HG03175 (cell line): ENCODE measurements around the gene CATSPER3.

Experiments used
- ATAC-seq: cut with Tn5 transposase; IDR thresholded peaks from one replicate; pipeline ENCODE4 v1.9.1; 2021; ENCODE audit warnings: mild to moderate bottlenecking, moderate library complexity; ENCODE audit not compliant: unreplicated experiment

Gene CATSPER3

DNA sequence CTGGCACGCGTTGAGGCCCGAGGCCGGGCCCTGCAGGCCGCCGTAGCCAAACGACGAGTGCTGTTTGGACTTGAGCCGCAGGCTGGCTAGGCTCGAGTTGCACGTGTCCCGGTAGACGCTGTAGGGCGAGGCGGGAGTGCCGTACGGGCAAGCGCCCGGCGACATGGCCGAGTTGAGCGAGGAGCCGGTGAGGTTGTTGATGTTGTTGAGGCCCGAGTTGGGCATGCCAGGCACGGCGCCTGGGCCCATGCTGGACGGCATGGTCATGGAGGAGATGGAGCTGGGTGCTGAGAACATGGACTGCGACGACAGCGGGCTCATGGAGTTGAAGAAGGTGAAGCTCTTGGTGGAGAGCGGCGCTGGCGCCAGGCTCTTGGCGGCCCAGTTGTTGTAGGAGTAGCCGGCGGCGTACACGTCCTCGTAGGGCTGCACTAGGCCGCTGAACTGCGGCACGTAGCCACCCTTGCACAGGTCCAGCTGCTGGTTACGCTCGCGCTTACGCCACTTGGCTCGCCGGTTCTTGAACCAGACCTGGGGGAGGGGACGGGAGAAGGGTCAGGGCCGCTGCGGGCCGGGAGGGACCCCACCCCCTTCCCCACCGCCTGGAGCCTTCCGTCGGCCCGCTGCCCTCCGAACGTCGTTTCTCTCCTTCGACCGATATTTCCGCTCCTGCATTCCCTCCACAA, 61.2 kb downstream of the CATSPER3 start:
- ATAC-seq: no peak

DNA sequence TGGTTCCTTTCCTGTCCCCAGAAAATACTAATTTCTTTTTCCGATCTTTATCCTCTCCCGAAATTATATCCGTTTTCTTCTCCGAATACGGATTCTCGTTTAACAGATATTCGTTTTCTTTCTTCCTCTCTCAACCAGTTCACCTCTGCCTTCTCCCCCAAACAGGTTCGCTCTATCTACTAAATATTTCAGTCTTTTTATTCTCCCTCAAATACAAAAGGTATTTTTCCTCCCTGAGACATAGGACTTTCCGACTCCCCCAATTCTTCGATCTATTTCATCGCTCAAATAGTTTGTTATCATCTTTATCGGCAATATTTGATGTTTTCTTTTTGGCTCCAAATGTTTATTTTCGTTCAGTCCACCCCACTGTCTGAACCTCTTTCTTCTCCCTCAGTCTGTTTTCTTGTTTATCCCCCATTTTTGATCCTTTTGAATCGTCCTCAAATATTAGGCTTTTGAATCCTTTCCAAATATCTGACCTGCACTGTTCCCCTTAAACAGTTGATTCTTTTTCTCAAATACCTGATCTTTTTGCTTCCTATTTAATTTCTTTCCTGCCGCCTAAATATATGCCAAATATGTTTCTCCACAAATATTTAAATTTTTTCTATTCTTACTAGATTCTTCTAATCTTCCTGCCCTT, 61.9 kb downstream of the CATSPER3 start:
- no peak for ATAC-seq

DNA sequence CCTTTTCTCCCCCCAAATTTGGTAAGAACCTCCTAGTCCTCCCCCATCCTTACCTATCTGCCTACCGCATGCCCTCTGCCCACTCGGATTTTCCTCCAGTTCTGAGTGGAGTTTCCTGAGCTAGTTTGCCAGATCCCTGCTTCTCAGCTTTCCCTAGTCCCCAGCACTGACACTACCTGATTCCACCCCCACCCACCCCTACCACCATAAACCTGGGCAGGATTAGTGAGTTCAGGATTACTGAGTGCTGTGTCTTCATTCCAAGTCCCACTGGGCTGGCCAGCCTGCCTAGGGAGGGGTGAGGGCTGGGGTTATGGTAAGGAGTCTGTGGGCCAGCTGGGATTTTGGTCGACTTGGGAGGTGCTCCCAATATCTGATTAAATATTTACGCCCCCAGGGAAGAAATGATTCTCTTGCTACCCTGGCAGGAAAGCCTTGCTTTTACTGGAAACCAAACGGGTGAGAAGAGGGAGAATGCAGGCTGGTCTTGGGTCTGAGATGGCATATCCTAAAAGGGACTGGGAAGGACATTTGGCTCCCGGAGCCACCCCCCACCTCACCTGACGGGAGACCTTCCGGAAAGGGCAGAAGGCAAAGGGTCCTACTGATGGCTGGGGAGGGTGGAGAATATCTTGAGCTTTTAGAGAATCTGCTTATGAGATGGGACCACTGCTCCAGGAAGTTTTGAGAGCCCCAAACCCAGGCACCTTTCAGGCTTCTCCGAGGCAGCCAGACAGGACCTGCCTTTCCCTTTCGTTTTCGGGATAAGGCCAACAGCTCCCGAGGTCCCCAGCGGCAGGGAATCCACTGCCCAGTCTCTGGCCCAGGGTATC, 62.6 kb downstream of the CATSPER3 start:
- ATAC-seq: no peak

DNA sequence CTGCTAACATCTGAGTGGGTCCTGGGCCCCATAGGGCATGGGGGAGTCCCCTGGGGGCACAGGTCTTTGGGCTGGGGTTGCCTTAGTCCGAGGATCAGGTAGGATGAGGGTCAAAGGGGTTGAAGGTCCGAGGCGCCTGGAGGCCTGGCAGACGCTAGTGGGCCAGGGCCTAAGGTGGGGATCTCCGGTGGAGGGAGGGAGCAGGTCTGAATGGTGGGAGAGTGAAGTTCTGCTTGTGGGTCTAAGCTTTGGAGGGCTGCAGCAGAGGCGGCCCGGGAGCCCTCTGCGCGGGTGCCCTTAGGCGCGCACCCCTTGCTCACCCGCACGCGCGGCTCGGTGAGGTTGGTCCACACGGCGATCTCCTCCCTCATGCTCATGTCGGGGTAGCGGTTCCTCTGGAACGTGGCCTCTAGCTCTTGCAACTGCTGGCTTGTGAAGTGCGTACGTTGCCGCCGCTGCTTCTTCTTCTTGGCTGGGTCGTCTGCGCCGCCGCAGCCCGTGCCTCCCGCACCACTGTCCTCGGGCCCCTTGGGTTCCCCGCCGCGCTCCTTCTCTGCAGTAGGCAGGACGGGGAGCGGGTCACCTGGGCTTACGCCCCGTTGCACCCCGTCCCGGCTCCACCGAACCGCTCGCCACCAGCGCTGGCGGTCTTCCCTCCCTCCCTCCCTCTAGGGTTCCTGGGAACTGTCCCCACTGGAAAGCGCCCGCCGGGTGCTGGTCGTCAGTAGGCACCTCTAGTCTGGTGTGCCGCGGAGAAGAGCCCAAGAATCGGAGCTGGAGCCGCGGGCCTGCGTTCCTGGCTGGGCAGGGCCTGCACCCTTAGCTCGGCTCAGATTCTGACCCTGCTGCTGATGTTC, 63.5 kb downstream of the CATSPER3 start:
- ATAC-seq: no peak

DNA sequence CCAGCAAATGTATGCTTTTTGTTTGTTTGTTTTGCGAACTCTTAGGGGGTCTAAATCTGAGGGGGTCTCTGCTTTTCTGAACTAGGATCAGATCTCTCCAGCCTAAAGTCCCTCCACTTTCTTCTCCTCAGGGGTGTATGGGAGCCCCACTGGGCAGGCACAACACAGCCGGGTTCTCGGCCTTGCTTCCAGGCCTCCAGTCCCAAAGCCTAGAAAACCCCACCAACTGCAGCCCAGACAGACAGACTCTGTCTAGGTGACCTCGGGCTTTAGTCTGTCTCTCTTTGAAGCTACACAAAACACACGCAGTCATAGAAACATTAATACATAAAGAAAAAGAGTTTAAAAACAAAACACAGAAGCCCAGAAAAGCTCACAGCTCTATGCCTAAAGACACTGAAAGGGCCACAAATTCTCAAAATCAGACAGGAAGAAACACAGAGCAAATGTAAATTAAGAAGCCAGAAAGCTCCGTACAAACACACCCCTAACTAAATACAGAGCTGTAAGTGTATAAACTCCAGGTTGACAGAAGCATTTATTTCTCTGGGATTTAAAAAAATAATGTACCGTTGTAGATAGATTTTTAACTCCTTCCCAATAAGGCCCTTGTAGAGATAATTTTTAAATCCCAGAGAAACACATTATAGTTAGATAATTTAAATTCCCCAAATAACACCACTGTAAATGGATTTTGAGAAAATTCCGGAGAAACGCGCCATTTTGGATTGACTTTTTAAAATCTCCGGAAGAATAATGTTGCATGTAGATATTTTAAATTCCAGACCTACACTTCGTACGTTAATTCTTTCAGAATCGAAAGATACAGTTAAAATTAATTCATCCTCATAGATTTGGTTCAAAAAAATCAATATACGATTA, 64.3 kb downstream of the CATSPER3 start:
- ATAC-seq: no peak

DNA sequence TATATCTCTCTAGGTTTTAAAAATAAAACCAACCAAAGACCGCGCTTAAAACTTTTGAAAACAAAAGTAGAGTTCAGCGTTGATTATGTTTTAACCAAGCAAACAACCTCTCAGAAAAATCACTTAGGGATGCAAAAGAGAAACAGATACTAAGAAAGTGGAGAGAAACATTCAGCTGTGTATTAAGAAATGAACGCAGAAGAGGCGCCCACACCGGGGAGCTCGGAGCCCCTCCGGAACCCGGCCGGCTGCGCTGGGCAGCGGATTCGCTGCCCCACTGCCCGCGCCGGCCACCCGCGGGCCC, 64.9 kb downstream of the CATSPER3 start:
- no peak for ATAC-seq

DNA sequence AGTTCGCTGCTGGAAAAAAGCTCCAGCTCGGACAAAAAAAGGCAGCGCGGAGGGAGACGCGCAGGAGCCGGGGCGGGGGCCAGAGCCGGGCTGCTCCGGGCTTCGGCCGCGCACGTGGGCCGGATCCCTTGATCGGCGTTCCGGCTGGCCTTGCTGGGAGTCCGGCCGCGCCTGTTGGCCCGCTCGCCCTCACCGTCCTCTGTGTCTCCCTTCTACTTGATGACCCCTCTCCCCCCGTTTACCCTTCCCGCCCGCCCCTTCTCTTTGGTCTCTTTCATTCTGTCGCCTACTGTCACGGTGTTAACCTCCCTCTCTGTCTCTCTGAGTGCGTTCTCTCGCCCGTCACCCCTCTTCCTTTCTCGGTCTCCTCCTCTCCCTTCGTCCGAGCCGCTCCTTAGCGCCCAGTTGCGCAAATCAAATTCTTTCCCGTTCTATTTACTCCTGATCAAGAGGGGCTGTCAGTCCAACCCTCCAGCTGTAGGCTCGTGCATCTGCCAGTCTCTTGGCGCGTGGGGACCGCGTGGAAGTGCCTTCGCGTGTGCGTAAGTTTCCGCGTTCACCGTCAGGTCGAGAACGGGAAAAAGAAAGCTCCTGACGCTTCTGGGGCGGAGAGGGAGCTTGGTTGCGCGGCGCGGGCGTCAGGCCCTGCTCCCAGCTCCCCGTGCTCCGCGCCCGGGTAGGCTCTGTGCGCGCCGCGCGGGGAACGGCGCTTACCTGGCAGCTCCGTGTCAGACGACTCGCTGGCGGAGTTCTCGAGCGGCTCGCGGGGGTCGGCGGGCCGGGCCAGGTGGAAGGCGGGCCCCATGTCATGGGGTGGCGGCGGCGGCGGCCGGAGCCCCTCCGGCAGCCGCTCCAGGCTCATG, 65.5 kb downstream of the CATSPER3 start:
- no peak for ATAC-seq

DNA sequence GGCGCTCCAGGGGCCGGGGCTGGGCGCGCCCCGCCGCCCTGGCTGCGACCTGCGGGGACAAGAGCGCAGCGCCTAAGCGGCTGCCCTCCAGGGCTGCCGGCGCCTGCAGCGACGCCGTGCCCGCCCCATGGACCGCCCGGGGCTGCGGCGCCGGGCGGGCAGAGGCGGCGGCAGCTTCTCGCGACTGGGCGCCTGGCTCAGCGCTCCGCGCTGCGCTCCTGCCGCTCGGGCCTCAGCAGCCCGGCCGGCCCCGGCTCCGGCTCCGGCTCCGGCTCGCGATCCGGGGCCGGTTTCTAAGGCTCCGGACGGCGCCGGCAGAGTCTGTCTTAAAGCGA, 66.2 kb downstream of the CATSPER3 start, which contains the start of gene PITX1:
Gene PITX1, minus strand, starts transcription at position 328 of the 335 bp plus-strand sequence. CDS start 347 bp downstream, outside the sequence.
- ATAC-seq: no peak

DNA sequence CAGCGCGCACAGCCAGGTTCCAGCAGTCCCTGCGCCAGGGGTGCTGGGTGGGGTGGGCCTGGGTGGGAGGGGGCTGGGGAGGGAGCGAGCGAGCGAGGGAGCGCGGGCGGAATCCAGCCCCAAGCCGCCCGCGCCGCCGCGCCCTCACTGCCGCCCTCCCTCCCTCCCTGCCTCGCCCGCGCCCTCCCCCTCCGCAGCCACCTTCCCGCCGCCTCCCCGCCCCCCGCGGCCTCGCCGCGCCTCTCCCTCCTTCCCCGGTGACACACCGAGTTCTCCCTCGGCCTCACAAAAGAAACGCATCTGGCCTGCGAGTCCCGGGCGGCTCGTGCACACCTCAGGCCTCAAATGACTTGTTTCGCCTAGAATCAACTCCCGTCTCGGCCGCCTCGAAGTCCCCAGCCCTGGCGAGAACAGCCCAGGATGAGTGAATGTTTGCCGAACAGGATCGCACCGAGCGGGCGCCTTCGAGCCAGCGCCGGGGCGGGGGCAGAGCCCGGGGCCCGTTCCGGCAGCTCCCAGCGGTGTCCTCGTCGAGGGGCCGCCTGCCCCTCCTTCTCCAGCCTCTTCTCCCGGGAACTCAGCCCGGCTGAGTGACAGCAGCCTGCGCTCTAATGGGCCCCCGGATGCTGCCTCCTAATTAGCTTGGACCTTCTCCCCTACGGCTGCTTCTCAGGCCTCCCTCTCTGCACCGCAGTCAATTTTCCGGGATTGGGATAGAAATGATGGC, 66.7 kb downstream of the CATSPER3 start:
- ATAC-seq: no peak

DNA sequence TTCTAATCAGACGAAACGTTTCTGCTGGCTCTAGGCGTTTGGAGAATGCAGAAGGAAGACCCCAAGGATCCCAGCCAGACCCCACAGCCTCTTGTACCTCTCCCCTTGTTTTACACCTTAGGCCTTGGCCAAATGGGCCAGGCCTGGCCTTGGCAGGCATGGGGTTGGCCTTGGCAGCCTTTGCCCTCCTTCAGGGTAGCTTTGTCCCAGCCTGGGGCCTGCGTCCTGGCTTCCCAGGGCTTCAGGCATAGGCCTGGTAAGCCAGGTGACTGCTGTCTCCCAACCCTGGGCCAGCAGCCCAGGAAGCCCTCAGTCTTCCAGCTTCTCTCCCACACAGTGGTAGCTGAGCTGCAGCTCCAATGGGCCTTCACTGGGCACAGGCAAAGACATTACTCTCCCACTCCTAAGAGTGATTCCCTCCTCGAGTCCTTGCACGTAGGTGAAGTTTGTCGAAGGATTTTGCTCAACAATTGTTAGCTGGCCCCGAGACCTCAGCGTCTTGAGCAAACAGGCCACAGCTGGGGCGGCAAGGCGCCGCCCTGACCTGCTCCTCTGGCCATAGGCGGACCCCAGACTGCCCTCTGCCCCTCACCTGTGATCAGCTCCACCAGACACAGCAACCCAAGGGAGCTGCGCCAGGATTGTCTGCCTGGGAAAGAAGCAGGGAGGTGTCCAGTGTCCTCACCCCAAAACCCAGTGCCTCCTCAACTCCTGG, 67.4 kb downstream of the CATSPER3 start:
- no peak for ATAC-seq

DNA sequence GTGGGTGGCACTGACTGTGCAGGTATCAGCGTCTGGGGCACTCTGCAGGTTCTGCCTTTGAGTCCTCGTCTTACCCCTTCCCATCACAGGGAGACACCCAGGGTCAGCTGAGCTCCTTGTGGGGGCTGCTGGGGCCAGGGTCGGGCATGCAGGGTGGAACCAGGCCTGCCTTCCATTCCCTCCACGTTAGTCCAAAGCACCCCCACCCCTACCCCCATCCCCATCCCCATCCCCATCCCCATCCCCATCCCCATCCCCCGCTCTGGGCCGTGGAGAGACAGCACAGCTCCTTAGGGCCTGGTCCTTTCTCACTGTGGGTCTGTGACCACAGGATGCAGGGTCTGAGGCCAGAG, 67.9 kb downstream of the CATSPER3 start:
- no peak for ATAC-seq

DNA sequence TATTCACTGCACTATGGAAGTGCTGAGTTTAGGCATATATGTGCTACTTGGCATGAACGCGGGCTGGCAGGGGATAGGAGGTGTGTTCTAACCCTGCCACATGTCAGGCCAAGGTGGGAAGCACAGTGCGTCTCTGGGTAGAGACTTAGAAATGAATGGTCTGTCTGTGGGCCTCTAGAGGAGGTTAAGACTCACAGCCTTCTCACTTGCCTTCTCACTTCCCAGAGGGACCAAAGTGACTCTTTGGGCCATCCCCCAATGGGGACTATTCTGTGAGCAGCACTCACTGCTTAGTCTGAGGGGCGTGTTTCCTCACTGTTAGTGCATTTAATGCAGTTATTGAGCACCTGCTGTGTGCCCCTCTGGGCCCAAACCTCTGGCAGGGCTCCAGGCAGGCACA, 68.7 kb downstream of the CATSPER3 start:
- no peak for ATAC-seq

DNA sequence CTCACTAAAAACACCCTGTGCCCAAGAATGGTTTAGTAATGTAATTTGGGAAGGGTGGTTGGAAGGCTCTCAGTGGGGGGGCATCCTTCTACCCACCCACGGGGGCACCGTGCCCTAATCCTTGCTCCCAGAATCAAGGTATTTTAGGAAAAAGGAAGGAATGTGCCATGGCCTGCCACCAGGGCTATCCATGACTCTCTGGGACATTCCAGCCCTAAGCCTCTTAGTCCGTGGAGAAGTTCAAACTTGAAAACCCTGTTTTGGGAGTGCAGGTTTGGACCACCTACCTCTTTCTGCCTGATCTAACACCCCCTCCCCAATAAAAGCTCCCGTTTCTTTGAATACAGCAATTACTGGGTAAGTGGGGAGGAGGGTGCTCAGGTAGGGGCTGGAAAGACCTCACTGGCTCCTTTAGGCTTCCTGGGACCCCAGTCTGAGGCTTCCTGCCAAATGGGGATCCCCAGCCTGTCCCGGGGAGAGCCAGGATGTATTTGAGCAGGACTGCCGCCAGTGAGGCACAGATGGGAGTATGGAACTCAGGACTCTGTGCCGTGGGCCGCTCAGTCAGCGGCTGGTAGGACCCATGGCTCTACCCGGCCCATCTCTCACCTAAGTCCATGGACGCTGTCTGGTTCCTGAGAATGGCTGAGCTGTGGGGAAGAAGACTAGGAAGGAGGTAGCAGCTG, 70.0 kb downstream of the CATSPER3 start:
- ATAC-seq: no peak

DNA sequence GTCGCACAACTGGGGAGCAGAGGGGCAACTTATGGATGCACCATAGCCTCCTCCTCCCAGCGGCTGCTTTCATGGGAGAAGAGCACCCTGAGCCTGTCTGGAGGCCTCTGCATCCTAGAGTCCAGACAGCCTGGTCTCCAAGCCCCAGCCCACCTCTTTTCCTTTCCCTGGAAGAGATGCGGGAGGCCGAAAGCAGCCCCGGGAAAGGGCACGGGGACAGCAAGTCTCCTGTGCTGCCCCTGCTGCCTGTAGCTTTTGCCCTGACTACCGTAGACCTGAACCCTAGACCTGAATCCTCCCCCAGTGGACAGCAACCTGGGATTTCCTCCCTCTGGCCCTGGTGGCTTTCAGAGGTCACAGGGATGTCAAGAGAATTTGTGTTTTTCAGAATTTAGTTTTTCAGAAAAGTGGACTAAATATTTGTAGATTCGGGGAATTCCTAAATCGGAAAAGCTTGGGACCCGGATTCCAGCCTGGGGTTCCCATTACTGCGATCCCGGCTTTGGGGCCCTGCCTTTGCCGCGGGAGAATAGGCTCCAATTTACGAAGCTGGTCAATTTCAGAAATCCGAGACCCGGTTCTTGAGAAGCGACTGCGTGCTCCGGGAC, 70.6 kb downstream of the CATSPER3 start:
- no peak for ATAC-seq

DNA sequence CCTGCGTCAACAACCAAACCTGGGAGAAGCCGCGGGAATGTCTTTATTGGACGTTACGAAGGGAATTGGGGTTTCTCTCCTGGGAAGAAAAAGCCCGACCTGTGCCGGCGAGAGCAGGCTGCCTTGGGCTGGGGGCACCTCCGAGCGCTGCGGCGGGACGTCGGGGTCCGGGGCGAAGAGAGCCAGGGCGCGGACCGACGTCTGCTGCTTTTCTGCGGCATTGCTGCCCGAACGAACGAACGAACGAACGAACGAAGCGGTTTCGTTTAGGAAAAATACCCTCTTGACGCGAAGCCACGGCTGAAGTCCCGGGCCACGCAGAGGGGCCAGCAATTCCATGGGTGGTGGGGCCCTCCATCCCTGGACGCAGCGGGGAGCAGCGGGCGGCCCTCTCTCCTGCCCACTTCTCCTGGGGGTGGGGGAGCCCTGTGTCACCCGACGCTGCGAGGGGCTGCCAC, 71.1 kb downstream of the CATSPER3 start:
- ATAC-seq: no peak

DNA sequence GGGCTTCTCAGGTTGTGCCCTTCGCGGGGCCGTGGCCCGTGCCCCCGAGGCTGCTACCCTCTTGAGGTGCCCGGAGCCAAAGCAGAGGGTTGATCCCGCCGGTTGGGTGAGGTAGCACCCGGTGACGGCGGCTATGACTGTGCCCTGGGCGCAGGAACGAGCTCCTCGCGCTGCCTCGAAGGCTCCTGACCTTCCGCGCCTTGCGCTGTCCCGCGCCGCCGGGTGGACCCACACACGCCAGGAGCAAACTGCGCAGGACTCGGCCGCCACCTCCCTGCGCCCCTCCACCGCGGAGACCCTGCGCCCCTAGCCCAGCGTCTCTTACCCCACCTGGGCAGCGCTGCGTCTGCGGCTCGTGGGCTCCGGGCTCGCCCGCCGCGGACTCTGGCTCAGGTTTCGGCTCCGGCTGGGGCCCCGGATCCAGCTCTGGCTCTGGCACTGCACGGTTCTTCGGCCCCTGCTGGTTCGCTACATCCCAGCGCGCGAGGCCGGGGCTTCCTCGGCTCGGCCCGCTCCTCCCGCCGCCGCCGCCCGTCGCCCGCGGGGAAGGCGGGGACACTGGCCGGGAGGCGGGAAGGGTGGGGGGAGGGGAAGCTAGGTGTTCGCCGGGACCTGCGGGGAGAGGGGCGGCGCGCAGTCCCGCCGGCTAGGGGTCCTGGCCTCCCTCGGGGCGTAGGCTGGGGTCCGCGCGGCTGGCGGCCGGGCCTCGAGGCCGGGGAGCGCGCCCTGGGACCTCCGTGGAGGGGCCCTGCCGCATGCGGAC, 71.7 kb downstream of the CATSPER3 start:
- ATAC-seq: no peak
